Activated CD8-positive, alpha-beta T cell treated with anti-CD3 and anti-CD28 coated beads for 36 hours (primary cell): ENCODE measurements around the gene FAM53A. TPM values are rescaled to one million over a fixed set of nuclear protein-coding genes. Genes with fewer than 3 reads are reported as not detected.

Experiments used
- ATAC-seq: fragments of 200-7000 bp; cut with Tn5 transposase; one replicate; pipeline ENCODE4 v1.10.0; 2021; ENCODE audit warnings: mild to moderate bottlenecking, moderate library complexity
- CTCF ChIA-PET: fragments of 350-600 bp; sonication (Branson Sonifier 250); formaldehyde crosslinking; loops from one replicate; lab custom pipeline; 2021; ENCODE audit warnings: antibody characterized with exemption; lab: Charles Lee
- POLR2A ChIA-PET: fragments of 350-600 bp; sonication (Branson Sonifier 250); formaldehyde crosslinking; loops from one replicate; lab custom pipeline; 2021; ENCODE audit warnings: antibody characterized with exemption; lab: Charles Lee
- DNase-seq: peaks from one replicate; pipeline ENCODE4 v3.0.0-alpha.2; 2020
- H3K27ac Mint-ChIP-seq: one replicate; pipeline ENCODE4 v1.8.0; 2021; ENCODE audit warnings: mild to moderate bottlenecking, mixed read lengths
- H3K27me3 Mint-ChIP-seq: one replicate; pipeline ENCODE4 v1.8.0; 2021; ENCODE audit warnings: mixed read lengths
- H3K36me3 Mint-ChIP-seq: one replicate; pipeline ENCODE4 v1.8.0; 2021; ENCODE audit warnings: low read depth, mixed read lengths
- H3K4me1 Mint-ChIP-seq: one replicate; pipeline ENCODE4 v1.8.0; 2021; ENCODE audit warnings: low read depth, mixed read lengths
- H3K4me3 Mint-ChIP-seq: one replicate; pipeline ENCODE4 v1.8.0; 2021; ENCODE audit warnings: mild to moderate bottlenecking, moderate library complexity, mixed read lengths
- H3K9me3 Mint-ChIP-seq: one replicate; pipeline ENCODE4 v1.8.0; 2021; ENCODE audit warnings: mixed read lengths
- CTCF ChIP-seq: fragments of 200-600 bp; IDR thresholded peaks from one replicate; pipeline ENCODE4 v1.8.0; 2022; ENCODE audit warnings: antibody characterized with exemption, mild to moderate bottlenecking
- intact Hi-C: fragments of 100-400 bp; cut with micrococcal nuclease; formaldehyde crosslinking; loops from one replicate; pipeline ENCODE4 v1.10.0; 2022
- total RNA-seq, 2 experiments: library from RNA; stranded (reverse); gene quantifications; one replicate each; pipeline ENCODE4 v1.2.3, GENCODE V29; 2021

The FAM53A gene
- total RNA-seq, 2 experiments from 2014 or later, result 1.2 to 1.8 TPM

- CTCF ChIA-PET, result interaction anchor here (1.2 kb wide), 1 partner anchor 17 kb away, joined by 4 read pairs; no protein-coding TSS in a partner anchor
- H3K4me3 Mint-ChIP-seq, result no peak overlapping the region
- no peak for TF ChIP-seq CTCF
- H3K27ac Mint-ChIP-seq, result no peak overlapping the region
- H3K36me3 Mint-ChIP-seq, result no peaks in the 10 kb centered on the region
- intact Hi-C loops, result no loop called here
- no peaks in the 10 kb centered on the region for H3K27me3 Mint-ChIP-seq
- ATAC-seq, result no peak
- peaks cover 20% of the 10 kb centered on the region for H3K4me1 Mint-ChIP-seq
- POLR2A ChIA-PET, result no interaction called here
- DNase-seq, result no peak
- peaks cover 10% of the 10 kb centered on the region for H3K9me3 Mint-ChIP-seq
Observed at GRCh38 chr4:1612278-1613098, 71.6 kb downstream of the FAM53A start.

GRCh38 chr4:1611501-1611870, 72.6 kb downstream of the FAM53A start:
- POLR2A ChIA-PET, result no interaction called here
- ATAC-seq, result no peak
- Mint-ChIP-seq H3K27ac (no peak overlapping the region), H3K4me1 (peaks cover 21% of the 10 kb centered on the region), H3K4me3 (no peak overlapping the region), H3K9me3 (peaks cover 7% of the 10 kb centered on the region), H3K36me3 (no peaks in the 10 kb centered on the region), H3K27me3 (no peaks in the 10 kb centered on the region)
- no peak for TF ChIP-seq CTCF
- intact Hi-C loops, result no loop called here
- CTCF ChIA-PET, result interaction anchor here (1.2 kb wide), 1 partner anchor 18 kb away, joined by 4 read pairs; no protein-coding TSS in a partner anchor
- no peak for DNase-seq

GRCh38 chr4:1610791-1611500, 73.2 kb downstream of the FAM53A start:
- Mint-ChIP-seq H3K27me3 (no peaks in the 10 kb centered on the region), H3K9me3 (peaks cover 7% of the 10 kb centered on the region), H3K4me3 (no peak overlapping the region), H3K4me1 (peaks cover 19% of the 10 kb centered on the region), H3K27ac (no peak overlapping the region), H3K36me3 (no peaks in the 10 kb centered on the region)
- CTCF ChIA-PET, result interaction anchor here (1.2 kb wide), 1 partner anchor 18 kb away, joined by 4 read pairs; no protein-coding TSS in a partner anchor
- POLR2A ChIA-PET, result no interaction called here
- DNase-seq (no peak), ATAC-seq (no peak)
- TF ChIP-seq CTCF, result no peak
- intact Hi-C loops, result no loop called here

GRCh38 chr4:1609901-1610790, 74.0 kb downstream of the FAM53A start:
- intact Hi-C loops, result no loop called here
- CTCF ChIA-PET, result no interaction called here
- no peak for TF ChIP-seq CTCF
- Mint-ChIP-seq H3K27me3 (no peaks in the 10 kb centered on the region), H3K36me3 (no peaks in the 10 kb centered on the region), H3K4me3 (no peak overlapping the region), H3K4me1 (peaks cover 18% of the 10 kb centered on the region), H3K9me3 (peaks cover 6% of the 10 kb centered on the region), H3K27ac (no peak overlapping the region)
- DNase-seq (no peak), ATAC-seq (no peak)
- POLR2A ChIA-PET, result no interaction called here
